ENCODE results near the gene MARK1.

- TF ChIP-seq POLR2AphosphoS5 (IDR thresholded peaks at IDR 0.05; ENCODE audit: low read depth): peak; percentile 61
- no peak for TF ChIP-seq CTCF (conservative IDR thresholded peaks at IDR 0.05; ENCODE audit: low read depth in 2 of 2)
- no peak for TF ChIP-seq EZH2phosphoT487 (IDR thresholded peaks at IDR 0.05; ENCODE audit: unreplicated experiment)
- no peak for TF ChIP-seq JUNB (IDR thresholded peaks at IDR 0.05; ENCODE audit: unreplicated experiment)
- no peak for TF ChIP-seq CREB1 (CRISPR knock-in tag; IDR thresholded peaks at IDR 0.05; ENCODE audit: low read depth)
- no peak for TF ChIP-seq EZH2 (IDR thresholded peaks at IDR 0.05; ENCODE audit: low read depth, unreplicated experiment)
- TF ChIP-seq REST (IDR thresholded peaks at IDR 0.05; ENCODE audit: unreplicated experiment): no peak
- TF ChIP-seq ZNF462 (CRISPR knock-in tag; IDR thresholded peaks at IDR 0.05): no peak
- no peak for TF ChIP-seq ZNF331 (CRISPR knock-in tag; IDR thresholded peaks at IDR 0.05; ENCODE audit: low read depth)
- no peak for TF ChIP-seq ETS1 (IDR thresholded peaks at IDR 0.05)
- no peak for TF ChIP-seq ZNF114 (CRISPR knock-in tag; IDR thresholded peaks at IDR 0.05)
- TF ChIP-seq NANOG (IDR thresholded peaks at IDR 0.05; ENCODE audit: borderline replicate concordance): no peak
Observed at GRCh38 chr1:220527908-220528678, at the start of gene MARK1.
